ENCODE data around the gene TBC1D23. TPM values are rescaled to one million over a fixed set of nuclear protein-coding genes. Genes with fewer than 3 reads are reported as not detected.

Gene TBC1D23
- total and polyA plus RNA-seq, 9 of the 15 experiments (the other 6 are each of a cell fraction or from before 2014, with no cell fraction given) = 23.4 to 85.8 (median 43.7) TPM

- TF ChIP-seq E4F1 (CRISPR knock-in tag; IDR thresholded peaks at IDR 0.05; ENCODE audit: borderline replicate concordance) (peak; percentile 96), SETDB1 (IDR thresholded peaks at IDR 0.05; ENCODE audit: low read length) (no peak), POLR3A (IDR thresholded peaks at IDR 0.05; ENCODE audit: borderline replicate concordance, extremely low read depth, insufficient read depth, insufficient read length) (no peak), E2F6 (IDR thresholded peaks at IDR 0.05; ENCODE audit: borderline replicate concordance in 1 of 2, extremely low read depth in 1 of 2, insufficient read depth in 1 of 2, insufficient read length in 1 of 2, low read depth in 1 of 2, low read length in 1 of 2, poor library complexity in 1 of 2, severe bottlenecking in 1 of 2) (peak; percentile 54 to 74), EP400 (IDR thresholded peaks at IDR 0.05) (peak; percentile 81), ZBTB40 (IDR thresholded peaks at IDR 0.05) (peak; percentile 56; the same call in 1 of the 2 replicates), ZBTB40 (CRISPR knock-in tag; IDR thresholded peaks at IDR 0.05) (no peak), POLR3G (IDR thresholded peaks at IDR 0.05; ENCODE audit: extremely low read depth, insufficient read length, insufficient replicate concordance) (no peak), TAF9B (IDR thresholded peaks at IDR 0.05; ENCODE audit: partially characterized antibody) (peak; percentile 83), HDAC2 (IDR thresholded peaks at IDR 0.05) (0 out of 2 replicates have a peak, but pooled peaks have one; percentile 26), NCOA2 (IDR thresholded peaks at IDR 0.05; ENCODE audit: partially characterized antibody in 2 of 2) (no peak)
Measured at GRCh38 chr3:100260685-100261484, at the start of gene TBC1D23 (continued).

Data from K562 (cell line).